GM12801 (cell line): Measurements from ENCODE around the gene CNIH4.

Experiments
- TF ChIP-seq, protein P1 (sequence below): IDR thresholded peaks from one replicate; pipeline ENCODE4 v1.5.1; 2011; ENCODE audit warnings: control low read depth; ENCODE audit not compliant: insufficient read length; ENCODE audit errors: extremely low read depth

Gene CNIH4

DNA sequence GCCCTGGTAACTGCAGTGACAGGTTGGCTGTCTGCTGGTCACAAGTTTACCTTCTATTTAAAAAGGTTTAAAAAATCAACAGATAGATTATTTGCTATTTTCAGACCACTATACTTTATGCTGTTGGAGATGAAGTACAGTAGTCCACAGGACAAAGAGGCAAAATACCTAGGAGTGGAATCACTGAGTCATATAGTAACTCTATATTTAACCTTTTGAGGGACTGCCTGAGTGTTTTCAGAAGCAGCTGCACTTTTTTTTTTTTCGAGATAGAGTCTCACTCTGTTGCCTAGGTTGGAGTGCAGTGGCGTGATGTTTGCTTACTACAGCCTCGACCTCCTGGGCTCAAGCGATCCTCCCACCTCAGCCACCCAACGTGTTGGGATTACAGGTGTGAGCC lies 11.7 kb downstream of the CNIH4 start:
- TF ChIP-seq, protein P1, sequence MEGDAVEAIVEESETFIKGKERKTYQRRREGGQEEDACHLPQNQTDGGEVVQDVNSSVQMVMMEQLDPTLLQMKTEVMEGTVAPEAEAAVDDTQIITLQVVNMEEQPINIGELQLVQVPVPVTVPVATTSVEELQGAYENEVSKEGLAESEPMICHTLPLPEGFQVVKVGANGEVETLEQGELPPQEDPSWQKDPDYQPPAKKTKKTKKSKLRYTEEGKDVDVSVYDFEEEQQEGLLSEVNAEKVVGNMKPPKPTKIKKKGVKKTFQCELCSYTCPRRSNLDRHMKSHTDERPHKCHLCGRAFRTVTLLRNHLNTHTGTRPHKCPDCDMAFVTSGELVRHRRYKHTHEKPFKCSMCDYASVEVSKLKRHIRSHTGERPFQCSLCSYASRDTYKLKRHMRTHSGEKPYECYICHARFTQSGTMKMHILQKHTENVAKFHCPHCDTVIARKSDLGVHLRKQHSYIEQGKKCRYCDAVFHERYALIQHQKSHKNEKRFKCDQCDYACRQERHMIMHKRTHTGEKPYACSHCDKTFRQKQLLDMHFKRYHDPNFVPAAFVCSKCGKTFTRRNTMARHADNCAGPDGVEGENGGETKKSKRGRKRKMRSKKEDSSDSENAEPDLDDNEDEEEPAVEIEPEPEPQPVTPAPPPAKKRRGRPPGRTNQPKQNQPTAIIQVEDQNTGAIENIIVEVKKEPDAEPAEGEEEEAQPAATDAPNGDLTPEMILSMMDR, result no peak

DNA sequence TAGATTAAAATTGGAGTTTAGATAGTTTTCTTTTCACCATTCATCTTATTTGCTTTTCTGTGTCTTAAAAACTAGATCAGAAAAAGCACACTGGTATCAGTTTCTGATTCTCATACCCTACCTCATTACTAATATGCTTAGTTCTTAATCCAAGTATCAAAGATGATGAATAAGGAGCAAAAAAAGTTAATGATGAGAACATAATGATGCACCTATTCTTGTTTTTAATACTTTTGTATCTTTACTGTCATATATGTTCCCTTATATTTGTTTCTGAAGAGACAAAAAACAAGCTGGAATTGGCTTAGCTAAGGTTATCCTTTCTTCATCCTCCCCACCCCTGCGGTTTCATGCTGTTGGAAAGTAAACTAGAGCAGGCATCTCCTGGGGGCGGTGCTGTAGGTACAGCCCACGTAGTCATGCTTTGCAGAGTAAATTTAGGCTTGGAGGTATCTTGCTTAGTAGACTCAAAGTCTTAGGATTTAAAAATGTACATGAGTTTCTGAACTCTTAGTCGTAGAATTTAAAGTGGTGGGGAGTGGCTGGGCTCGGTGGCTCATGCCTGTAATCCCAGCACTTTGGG lies 16.4 kb downstream of the CNIH4 start:
- TF ChIP-seq, protein P1, result no peak

DNA sequence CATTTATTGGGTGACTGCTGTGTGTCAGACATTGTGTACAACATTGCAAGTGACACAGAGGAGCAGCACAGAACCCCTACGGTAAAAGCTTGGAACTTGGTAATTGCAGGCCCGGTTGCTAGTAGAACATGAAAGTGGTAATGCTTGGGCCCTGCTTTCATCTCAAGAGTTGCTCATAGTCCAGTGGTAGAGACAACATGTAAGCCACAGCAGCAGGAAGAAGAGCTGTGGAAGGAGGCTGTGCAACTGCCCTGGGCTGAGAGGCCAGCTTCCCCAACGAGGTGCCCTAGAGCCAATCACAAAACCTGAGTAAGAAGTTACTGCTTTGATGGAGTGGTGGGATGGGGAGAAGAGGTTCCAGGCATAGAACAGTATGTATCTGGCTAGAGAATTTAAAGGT lies 18.4 kb downstream of the CNIH4 start:
- TF ChIP-seq, protein P1, result no peak

DNA sequence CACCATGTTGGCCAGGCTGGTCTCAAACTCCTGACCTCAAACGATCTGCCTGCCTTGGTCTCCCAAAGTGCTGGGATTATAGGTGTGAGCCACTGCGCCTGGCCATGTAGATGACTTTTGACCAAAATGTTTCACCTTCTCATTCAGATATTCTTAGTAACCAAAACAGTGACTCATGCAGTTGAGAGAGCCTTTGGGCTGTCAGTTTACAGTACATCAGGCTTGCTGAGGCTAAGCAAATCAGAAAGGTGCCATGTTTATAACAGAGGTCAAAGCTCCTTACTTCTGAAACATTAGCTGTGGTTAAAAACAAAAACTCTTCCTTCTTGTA lies 21.0 kb downstream of the CNIH4 start:
- TF ChIP-seq, protein P1, result no peak

DNA sequence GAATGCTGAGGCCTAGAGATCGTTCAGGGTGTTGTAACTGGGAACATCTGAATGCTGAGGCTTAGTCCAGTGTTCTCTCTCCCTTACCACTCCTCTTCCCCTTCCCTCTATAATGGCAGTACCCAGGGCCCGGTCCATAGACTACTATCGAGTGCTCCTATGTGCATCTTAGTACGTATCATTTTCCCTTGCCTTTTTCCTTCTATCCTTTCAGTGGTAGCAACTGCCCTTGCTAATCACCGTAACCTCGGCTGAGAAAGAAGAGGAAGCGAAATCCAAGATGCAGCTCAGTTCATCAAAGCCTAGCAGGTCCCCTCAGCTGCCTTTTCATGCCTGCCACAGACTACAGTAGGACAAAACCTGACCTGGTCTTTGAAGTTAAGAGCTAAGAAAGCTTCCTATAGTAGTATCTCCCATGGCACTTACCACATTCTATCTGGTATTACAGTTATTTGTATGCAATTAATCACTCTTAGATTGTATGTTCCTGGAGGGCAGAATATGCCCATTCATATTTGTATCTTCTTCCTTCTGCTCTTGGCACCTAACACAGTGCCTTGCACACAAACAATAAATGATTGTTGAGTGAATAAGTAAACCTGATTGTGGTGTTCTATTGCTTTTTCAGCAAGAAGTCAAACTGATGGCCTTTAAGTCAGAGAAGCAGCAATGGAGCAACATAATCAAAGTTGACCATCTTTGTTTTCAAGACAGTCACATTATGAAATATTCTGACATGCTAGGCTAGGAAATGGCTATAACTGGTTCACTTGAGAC lies 22.4 kb downstream of the CNIH4 start:
- TF ChIP-seq, protein P1, result no peak

DNA sequence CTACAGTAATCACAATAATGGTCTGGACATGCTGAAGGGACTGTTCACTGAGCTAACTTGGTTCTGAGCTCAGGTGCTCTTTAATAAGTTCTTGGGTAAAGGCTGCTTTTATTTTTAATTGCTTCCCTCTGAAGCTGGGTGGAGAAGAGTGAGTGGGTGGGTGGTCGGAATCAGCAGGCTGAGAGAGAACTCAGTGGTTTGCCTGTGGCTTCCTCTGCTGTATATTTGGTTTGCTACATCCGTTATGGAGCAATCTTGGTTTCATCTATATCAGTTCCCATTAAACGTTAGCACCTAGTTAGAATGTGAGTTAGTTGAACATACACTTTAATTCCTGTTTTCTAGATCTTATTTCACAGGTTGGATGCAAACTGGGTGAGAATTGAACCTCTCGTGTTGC lies 23.3 kb downstream of the CNIH4 start:
- TF ChIP-seq, protein P1, result no peak

DNA sequence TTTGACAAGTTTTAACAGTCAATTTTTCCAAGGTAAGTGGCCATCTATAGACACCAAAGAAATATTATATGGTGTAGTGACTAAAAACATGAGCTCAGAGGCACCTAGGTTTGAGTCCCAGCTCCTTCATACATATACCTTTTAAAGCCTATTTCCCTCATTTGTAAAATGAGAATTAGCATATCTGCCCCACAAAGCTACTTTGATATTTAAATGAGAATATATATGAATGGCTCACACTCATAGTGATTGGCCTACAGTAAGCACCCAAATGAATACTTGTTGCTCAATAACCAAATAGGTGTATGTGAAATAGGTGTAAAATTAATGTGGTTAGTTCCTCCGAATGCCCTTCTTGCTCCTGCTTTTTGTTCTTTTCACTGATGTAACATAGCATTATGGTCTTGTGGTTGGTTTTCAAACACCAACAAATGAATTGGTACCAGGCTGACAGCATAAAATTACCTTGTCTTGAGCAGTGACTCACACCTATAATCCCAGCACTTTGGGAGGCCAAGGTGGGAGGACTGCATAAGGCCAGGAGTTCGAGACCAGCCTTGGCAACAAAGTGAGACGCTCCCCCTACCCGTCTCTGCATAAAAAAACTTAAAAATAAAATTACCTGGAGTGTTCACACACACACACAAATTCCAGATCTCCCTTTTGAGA lies 25.3 kb downstream of the CNIH4 start:
- TF ChIP-seq, protein P1, result no peak
